Endothelial cell (in vitro differentiated cells): Measurements from ENCODE around the gene DAD1. TPM values are rescaled to one million over a fixed set of nuclear protein-coding genes. Genes with fewer than 3 reads are reported as not detected.

Experiments used
- DNase-seq: peaks from one replicate; pipeline ENCODE4 v3.0.0; 2021; ENCODE audit warnings: low spot score
- H3K27ac Mint-ChIP-seq: one replicate; pipeline ENCODE4 v1.8.0; 2021; ENCODE audit warnings: mixed read lengths, inconsistent platforms; ENCODE audit not compliant: unreplicated experiment
- H3K27me3 Mint-ChIP-seq: one replicate; pipeline ENCODE4 v1.8.0; 2021; ENCODE audit warnings: mild to moderate bottlenecking, moderate library complexity, mixed read lengths, inconsistent platforms; ENCODE audit not compliant: unreplicated experiment
- H3K36me3 Mint-ChIP-seq: one replicate; pipeline ENCODE4 v1.8.0; 2021; ENCODE audit warnings: mild to moderate bottlenecking, low read depth, mixed read lengths, inconsistent platforms; ENCODE audit not compliant: unreplicated experiment
- H3K4me1 Mint-ChIP-seq: one replicate; pipeline ENCODE4 v1.8.0; 2021; ENCODE audit warnings: mild to moderate bottlenecking, mixed read lengths, inconsistent platforms; ENCODE audit not compliant: unreplicated experiment
- H3K4me3 Mint-ChIP-seq: one replicate; pipeline ENCODE4 v1.8.0; 2021; ENCODE audit warnings: mild to moderate bottlenecking, mixed read lengths, inconsistent platforms; ENCODE audit not compliant: unreplicated experiment
- H3K9me3 Mint-ChIP-seq: one replicate; pipeline ENCODE4 v1.8.0; 2021; ENCODE audit warnings: mixed read lengths, inconsistent platforms; ENCODE audit not compliant: unreplicated experiment
- CTCF ChIP-seq: fragments of 200-600 bp; sonication (generic); IDR thresholded peaks from one replicate; pipeline ENCODE4 v1.5.0; 2021; ENCODE audit warnings: antibody characterized with exemption; ENCODE audit not compliant: unreplicated experiment
- total RNA-seq: library from RNA; stranded (reverse); fragmentation: NEBNext Ultra II Directional; extraction: Animal tissue kit (Norgen Biotek cat#: 25700); gene quantifications from one replicate; pipeline ENCODE4 v1.2.1, GENCODE V29; 2021; ENCODE audit not compliant: unreplicated experiment

DAD1 gene
- total RNA-seq, 1 donor from 2014 or later: 250 TPM

DNA sequence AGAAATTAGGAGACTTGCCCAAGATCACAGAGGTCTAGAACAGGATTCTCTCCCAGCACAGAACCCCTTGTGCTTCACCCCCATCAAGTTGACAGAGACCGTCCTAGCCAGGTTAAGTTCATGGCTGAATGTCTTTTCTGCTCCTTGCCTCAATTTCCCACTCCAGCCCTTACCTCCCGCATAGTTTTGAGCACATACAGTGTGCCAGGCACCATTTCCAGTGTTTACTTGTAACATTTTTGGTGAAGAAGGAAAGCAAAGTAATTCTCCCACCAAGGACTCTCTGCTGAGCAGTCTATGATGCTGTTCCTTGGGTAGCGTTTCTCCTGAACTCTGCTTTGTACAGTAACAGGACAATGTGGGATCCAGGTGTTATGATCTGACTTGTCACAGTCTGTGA is 10.3 kb upstream of the DAD1 start:
- TF ChIP-seq CTCF: no peak
- H3K4me3 Mint-ChIP-seq: peak overlapping the region; percentile 98
- no peaks in the 10 kb centered on the region for H3K9me3 Mint-ChIP-seq
- H3K27me3 Mint-ChIP-seq: peaks cover 9% of the 10 kb centered on the region
- peaks cover 29% of the 10 kb centered on the region for H3K36me3 Mint-ChIP-seq
- peaks cover 44% of the 10 kb centered on the region for H3K4me1 Mint-ChIP-seq
- H3K27ac Mint-ChIP-seq: peak overlapping the region; percentile 87
- DNase-seq: no peak

GRCh38 chr14:22598896-22599244 is 9.8 kb upstream of the DAD1 start:
- no peaks in the 10 kb centered on the region for H3K9me3 Mint-ChIP-seq
- no peak for DNase-seq
- H3K36me3 Mint-ChIP-seq: peaks cover 28% of the 10 kb centered on the region
- H3K27me3 Mint-ChIP-seq: peaks cover 9% of the 10 kb centered on the region
- peak overlapping the region; percentile 98 for H3K4me3 Mint-ChIP-seq
- peak overlapping the region; percentile 87 for H3K27ac Mint-ChIP-seq
- peaks cover 44% of the 10 kb centered on the region for H3K4me1 Mint-ChIP-seq
- TF ChIP-seq CTCF: no peak

- H3K27ac Mint-ChIP-seq: peak within 1 kb of the TSS; percentile 87
- peak within 1 kb of the TSS; percentile 98 for H3K4me3 Mint-ChIP-seq
- peaks cover 22% of the 10 kb centered on the region for H3K36me3 Mint-ChIP-seq
- peak; percentile 79 for DNase-seq
- H3K4me1 Mint-ChIP-seq: peaks cover 45% of the 10 kb centered on the region
- no peaks in the 10 kb centered on the region for H3K9me3 Mint-ChIP-seq
- peaks cover 9% of the 10 kb centered on the region for H3K27me3 Mint-ChIP-seq
- no peak for TF ChIP-seq CTCF
Observed at GRCh38 chr14:22598099-22598895, 9.3 kb upstream of the DAD1 start, which contains the start of gene ABHD4. TSS of gene ABHD4 (plus strand) at chr14:22598300. CDS start at chr14:22598307, 7 bp downstream.

- Mint-ChIP-seq H3K27me3 (peaks cover 7% of the 10 kb centered on the region), H3K4me1 (peaks cover 50% of the 10 kb centered on the region), H3K27ac (peak overlapping the region; percentile 80), H3K9me3 (no peaks in the 10 kb centered on the region), H3K36me3 (peaks cover 16% of the 10 kb centered on the region), H3K4me3 (peak overlapping the region; percentile 93)
- no peak for DNase-seq
- no peak for TF ChIP-seq CTCF
Observed at GRCh38 chr14:22597771-22598098, 8.7 kb upstream of the DAD1 start.

GRCh38 chr14:22597265-22597664 is 8.2 kb upstream of the DAD1 start:
- TF ChIP-seq CTCF: no peak
- Mint-ChIP-seq H3K27ac (peak overlapping the region; percentile 80), H3K4me1 (peaks cover 55% of the 10 kb centered on the region), H3K27me3 (peaks cover 4% of the 10 kb centered on the region), H3K36me3 (peaks cover 12% of the 10 kb centered on the region), H3K9me3 (no peaks in the 10 kb centered on the region), H3K4me3 (no peak overlapping the region)
- DNase-seq: no peak
